ENCODE results near the gene TCERG1L.

TCERG1L gene

DNA sequence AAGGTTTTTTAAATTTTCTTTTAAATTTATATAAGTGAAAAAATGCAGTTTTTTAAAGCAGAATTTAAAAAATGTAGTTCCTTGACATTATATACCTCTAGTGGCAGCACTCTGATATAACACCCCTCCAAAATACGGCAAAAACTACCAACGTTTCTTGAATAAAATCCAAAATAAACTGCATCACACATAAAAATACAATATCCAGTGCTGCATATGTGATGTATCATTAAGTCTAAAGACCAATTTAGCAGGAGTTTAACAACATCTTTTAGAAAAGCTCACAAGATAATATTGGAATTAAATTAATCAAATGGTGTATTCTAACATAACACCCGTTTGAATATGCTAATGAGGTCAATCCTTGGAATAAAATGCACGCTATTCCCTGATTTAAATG lies 1.4 kb downstream of the TCERG1L start:
- no peak overlapping the region for H3K4me3 ChIP-seq (IDR thresholded peaks at IDR 0.05; ENCODE audit: insufficient read depth, low read depth, low read length)
- H2AFZ ChIP-seq (ENCODE audit: low read depth), result no peak overlapping the region
- H3K4me2 ChIP-seq, result peak overlapping the region; percentile 28; the same call in 1 of the 2 replicates
- TF ChIP-seq, protein P1, sequence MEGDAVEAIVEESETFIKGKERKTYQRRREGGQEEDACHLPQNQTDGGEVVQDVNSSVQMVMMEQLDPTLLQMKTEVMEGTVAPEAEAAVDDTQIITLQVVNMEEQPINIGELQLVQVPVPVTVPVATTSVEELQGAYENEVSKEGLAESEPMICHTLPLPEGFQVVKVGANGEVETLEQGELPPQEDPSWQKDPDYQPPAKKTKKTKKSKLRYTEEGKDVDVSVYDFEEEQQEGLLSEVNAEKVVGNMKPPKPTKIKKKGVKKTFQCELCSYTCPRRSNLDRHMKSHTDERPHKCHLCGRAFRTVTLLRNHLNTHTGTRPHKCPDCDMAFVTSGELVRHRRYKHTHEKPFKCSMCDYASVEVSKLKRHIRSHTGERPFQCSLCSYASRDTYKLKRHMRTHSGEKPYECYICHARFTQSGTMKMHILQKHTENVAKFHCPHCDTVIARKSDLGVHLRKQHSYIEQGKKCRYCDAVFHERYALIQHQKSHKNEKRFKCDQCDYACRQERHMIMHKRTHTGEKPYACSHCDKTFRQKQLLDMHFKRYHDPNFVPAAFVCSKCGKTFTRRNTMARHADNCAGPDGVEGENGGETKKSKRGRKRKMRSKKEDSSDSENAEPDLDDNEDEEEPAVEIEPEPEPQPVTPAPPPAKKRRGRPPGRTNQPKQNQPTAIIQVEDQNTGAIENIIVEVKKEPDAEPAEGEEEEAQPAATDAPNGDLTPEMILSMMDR (conservative IDR thresholded peaks at IDR 0.05; ENCODE audit: low read depth, low read length), result peak; percentile 39
- H3K27ac ChIP-seq, result no peak overlapping the region
- H3K79me2 ChIP-seq (ENCODE audit: insufficient read depth, low read depth), result no peaks in the 10 kb centered on the region
- H3K4me1 ChIP-seq (ENCODE audit: low read depth, poor library complexity, severe bottlenecking), result no peaks in the 10 kb centered on the region
- H3K36me3 ChIP-seq (ENCODE audit: insufficient read depth), result no peaks in the 10 kb centered on the region
- H3K27me3 ChIP-seq (ENCODE audit: insufficient read depth, low read depth), result no peaks in the 10 kb centered on the region
- no peak overlapping the region for H3K9ac ChIP-seq
- H4K20me1 ChIP-seq (ENCODE audit: insufficient read depth), result no peaks in the 10 kb centered on the region

DNA sequence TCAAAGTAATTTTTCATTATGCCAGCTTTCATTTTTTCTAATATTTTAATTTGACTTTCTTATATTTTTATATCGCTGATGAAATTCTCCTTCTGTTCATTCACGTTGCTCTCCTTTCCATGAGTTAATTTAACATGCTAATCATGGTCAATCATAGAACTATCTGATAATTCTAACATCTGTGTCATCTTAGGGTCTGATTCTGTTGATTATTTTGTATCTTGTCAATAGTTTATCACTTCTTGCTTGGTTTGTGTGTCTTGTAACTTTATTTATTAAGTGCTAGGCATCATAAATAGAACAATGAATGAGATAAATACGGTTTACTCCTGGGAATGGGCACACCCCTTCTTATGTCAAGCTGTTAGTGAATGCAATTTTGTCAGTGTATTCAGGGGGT lies 11.0 kb downstream of the TCERG1L start:
- Histone ChIP-seq H4K20me1 (ENCODE audit: insufficient read depth) (no peaks in the 10 kb centered on the region), H3K79me2 (ENCODE audit: insufficient read depth, low read depth) (no peaks in the 10 kb centered on the region), H3K27me3 (ENCODE audit: insufficient read depth, low read depth) (no peaks in the 10 kb centered on the region), H3K9ac (no peak overlapping the region), H3K4me1 (ENCODE audit: low read depth, poor library complexity, severe bottlenecking) (no peaks in the 10 kb centered on the region), H3K4me3 (IDR thresholded peaks at IDR 0.05; ENCODE audit: insufficient read depth, low read depth, low read length) (no peak overlapping the region), H3K4me2 (no peak overlapping the region), H3K36me3 (ENCODE audit: insufficient read depth) (no peaks in the 10 kb centered on the region), H3K27ac (no peak overlapping the region), H2AFZ (ENCODE audit: low read depth) (no peak overlapping the region)
- TF ChIP-seq, protein P1 (conservative IDR thresholded peaks at IDR 0.05; ENCODE audit: low read depth, low read length), result no peak

DNA sequence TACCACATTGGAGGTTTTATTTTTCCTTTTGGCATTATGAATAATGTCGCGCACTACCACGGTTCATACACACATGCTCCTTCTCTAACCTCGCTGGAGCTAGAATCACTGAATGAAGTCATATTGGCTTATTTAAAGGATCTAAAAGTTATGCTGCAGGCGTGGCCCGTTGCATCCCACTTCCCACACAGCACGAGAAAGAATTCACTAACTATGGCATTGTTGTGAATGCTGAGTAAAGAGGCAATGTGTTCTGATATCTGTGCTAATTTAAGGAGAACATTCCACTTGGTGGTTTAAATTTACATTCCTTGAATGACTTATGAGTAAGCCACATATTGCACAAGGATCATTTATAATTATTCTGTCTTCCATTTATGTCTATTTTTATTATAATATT lies 20.7 kb downstream of the TCERG1L start:
- Histone ChIP-seq H3K27me3 (ENCODE audit: insufficient read depth, low read depth) (no peaks in the 10 kb centered on the region), H3K9ac (no peak overlapping the region), H3K4me2 (no peak overlapping the region)

DNA sequence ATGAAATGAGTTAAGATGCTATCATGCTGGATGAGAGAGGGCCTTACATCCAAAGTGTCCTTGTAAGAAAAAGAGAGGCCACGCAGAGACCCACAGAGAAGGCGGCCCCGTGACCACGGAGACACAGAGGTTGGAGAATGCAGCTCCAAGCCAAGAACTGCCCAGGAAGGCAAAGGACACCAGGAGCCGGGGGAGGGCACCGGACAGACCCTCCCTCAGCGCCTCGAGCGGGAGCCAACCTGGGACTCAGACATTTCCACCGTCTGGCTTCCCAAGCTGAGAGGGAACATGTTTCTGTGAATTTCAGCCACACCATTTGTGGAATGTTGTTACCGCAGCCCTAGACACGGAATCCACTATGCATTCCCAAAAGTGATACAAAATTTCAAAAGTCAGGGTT lies 22.9 kb downstream of the TCERG1L start:
- Histone ChIP-seq H3K4me1 (ENCODE audit: low read depth, poor library complexity, severe bottlenecking) (no peaks in the 10 kb centered on the region), H2AFZ (ENCODE audit: low read depth) (no peak overlapping the region), H3K27ac (no peak overlapping the region), H3K36me3 (ENCODE audit: insufficient read depth) (no peaks in the 10 kb centered on the region), H3K27me3 (ENCODE audit: insufficient read depth, low read depth) (no peaks in the 10 kb centered on the region), H4K20me1 (ENCODE audit: insufficient read depth) (no peaks in the 10 kb centered on the region), H3K79me2 (ENCODE audit: insufficient read depth, low read depth) (no peaks in the 10 kb centered on the region), H3K4me3 (IDR thresholded peaks at IDR 0.05; ENCODE audit: insufficient read depth, low read depth, low read length) (no peak overlapping the region), H3K4me2 (no peak overlapping the region), H3K9ac (no peak overlapping the region)
- TF ChIP-seq, protein P1 (conservative IDR thresholded peaks at IDR 0.05; ENCODE audit: low read depth, low read length), result no peak

More for the DNA sequence above, 20.7 kb downstream of the TCERG1L start:
- Histone ChIP-seq H3K4me3 (IDR thresholded peaks at IDR 0.05; ENCODE audit: insufficient read depth, low read depth, low read length) (no peak overlapping the region), H3K27ac (no peak overlapping the region), H2AFZ (ENCODE audit: low read depth) (no peak overlapping the region), H3K36me3 (ENCODE audit: insufficient read depth) (no peaks in the 10 kb centered on the region), H4K20me1 (ENCODE audit: insufficient read depth) (no peaks in the 10 kb centered on the region), H3K79me2 (ENCODE audit: insufficient read depth, low read depth) (no peaks in the 10 kb centered on the region), H3K4me1 (ENCODE audit: low read depth, poor library complexity, severe bottlenecking) (no peaks in the 10 kb centered on the region)
- TF ChIP-seq, protein P1 (conservative IDR thresholded peaks at IDR 0.05; ENCODE audit: low read depth, low read length), result no peak

Measured in KMS-11 (cell line).